Fibroblast of lung (primary cell): Measurements from ENCODE around the gene VSIR. TPM values are rescaled to one million over a fixed set of nuclear protein-coding genes. Genes with fewer than 3 reads are reported as not detected.

Experiments used
- DNase-seq, 2 donors: peaks; one replicate each; pipeline versions ENCODE4 v3.0.0 to v3.0.0-alpha.2; 2010; ENCODE audit warnings: low read depth in 2 of 2
- H2AFZ ChIP-seq: 2 replicates; pipeline ENCODE4 v1.5.1; 2012; ENCODE audit warnings: low read length, control low read depth, inconsistent platforms
- H3K27ac ChIP-seq: 2 replicates; pipeline ENCODE4 v1.5.1; 2011; ENCODE audit warnings: low read length, control low read depth; ENCODE audit not compliant: insufficient read depth
- H3K27me3 ChIP-seq: 2 replicates; pipeline ENCODE4 v1.5.1; 2011; ENCODE audit warnings: mild to moderate bottlenecking, low read length; ENCODE audit not compliant: control insufficient read depth, insufficient read depth
- H3K36me3 ChIP-seq: 2 replicates; pipeline ENCODE4 v1.5.1; 2011; ENCODE audit warnings: low read length; ENCODE audit not compliant: control insufficient read depth, insufficient read depth
- H3K4me1 ChIP-seq: 2 replicates; pipeline ENCODE4 v1.5.1; 2011; ENCODE audit warnings: low read length; ENCODE audit not compliant: control insufficient read depth, insufficient read depth; ENCODE audit errors: extremely low read depth
- H3K4me2 ChIP-seq: 2 replicates; pipeline ENCODE4 v1.5.1; 2011; ENCODE audit warnings: low read length, control low read depth; ENCODE audit not compliant: insufficient read depth; ENCODE audit errors: extremely low read depth
- H3K4me3 ChIP-seq, 4 experiments: fragments of 200-600 bp in 1 of 4; sonication (generic) in 1 of 4; replicated peaks in 1 of 4; 2 replicates each; pipeline ENCODE4 v1.5.1; 2011 to 2016; ENCODE audit warnings: low read length in 4 of 4, low read depth in 3 of 4, mild to moderate bottlenecking in 3 of 4, control low read depth in 2 of 4, inconsistent platforms in 1 of 4, mixed read lengths in 1 of 4; ENCODE audit not compliant: insufficient read depth in 1 of 4; ENCODE audit errors: control extremely low read depth in 1 of 4
- H3K79me2 ChIP-seq: 2 replicates; pipeline ENCODE4 v1.5.1; 2012; ENCODE audit warnings: mild to moderate bottlenecking, low read length, inconsistent platforms; ENCODE audit not compliant: control insufficient read depth, insufficient read depth
- H3K9ac ChIP-seq: 2 replicates; pipeline ENCODE4 v1.5.1; 2011; ENCODE audit warnings: mild to moderate bottlenecking, low read length, control low read depth; ENCODE audit not compliant: insufficient read depth
- H3K9me3 ChIP-seq: 2 replicates; pipeline ENCODE4 v1.5.1; 2012; ENCODE audit warnings: low read depth, low read length; ENCODE audit not compliant: control insufficient read depth, insufficient read depth
- H4K20me1 ChIP-seq: 2 replicates; pipeline ENCODE4 v1.5.1; 2011; ENCODE audit warnings: low read length; ENCODE audit not compliant: control insufficient read depth, insufficient read depth; ENCODE audit errors: extremely low read depth
- EZH2 ChIP-seq: IDR thresholded peaks from 2 replicates; pipeline ENCODE4 v1.5.1; 2012; ENCODE audit warnings: low read length, control low read depth, mild to moderate bottlenecking; ENCODE audit errors: missing control alignments
- polyA plus RNA-seq, 2 donors: library from polyadenylated mRNA; depleted of rRNA in 1 of 2; stranded (reverse) in 1 of 2; unstranded in 1 of 2; fragments of >200 nt; gene quantifications; 2 replicates each; pipeline ENCODE4 v1.2.1, GENCODE V29; 2011 to 2012; ENCODE audit warnings: missing spikeins in 1 of 2
- total RNA-seq: library from RNA; depleted of rRNA; stranded (reverse); fragments of >200 nt; gene quantifications from 2 replicates; pipeline ENCODE4 v1.2.1, GENCODE V29; 2014
- TF ChIP-seq, protein P1 (sequence below), 2 donors: IDR thresholded peaks in 1 of 2; conservative IDR thresholded peaks in 1 of 2; 1 replicate in 1 of 2; 2 replicates in 1 of 2; pipeline ENCODE4 v1.5.1; 2011 to 2012; ENCODE audit warnings: low read length in 2 of 2, control low read depth in 1 of 2, inconsistent platforms in 1 of 2, low read depth in 1 of 2, mild to moderate bottlenecking in 1 of 2

Gene VSIR
- total and polyA plus RNA-seq, 2 donors (not counting 1 experiment from before 2014, with no cell fraction given), result 39.9 to 44.1 TPM

DNA sequence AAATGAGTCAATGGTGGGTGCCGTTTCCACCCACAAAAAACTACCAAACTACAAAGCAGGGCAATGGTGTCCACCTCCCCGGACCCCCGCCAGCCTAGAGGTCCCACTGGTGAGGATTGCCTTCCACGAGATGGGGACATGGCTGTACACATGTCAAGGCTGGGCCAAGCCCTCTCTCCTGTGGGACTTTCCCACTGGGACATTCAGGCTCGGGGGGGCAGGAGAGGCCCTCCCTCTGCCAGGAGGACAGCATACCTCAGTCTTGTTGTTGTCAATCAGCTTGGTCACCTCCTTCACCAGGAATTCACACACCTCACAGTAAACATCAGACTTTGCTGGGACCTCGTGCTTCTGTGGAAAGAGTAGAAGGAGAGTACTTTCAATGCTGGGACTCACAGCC, 46.7 kb upstream of the VSIR start:
- Histone ChIP-seq H3K4me3 (no peak overlapping the region), H2AFZ (no peak overlapping the region), H4K20me1 (no peaks in the 10 kb centered on the region), H3K79me2 (no peaks in the 10 kb centered on the region), H3K9ac (no peak overlapping the region), H3K9me3 (no peaks in the 10 kb centered on the region), H3K36me3 (peaks cover 46% of the 10 kb centered on the region), H3K4me2 (no peak overlapping the region), H3K27me3 (no peaks in the 10 kb centered on the region), H3K27ac (no peak overlapping the region), H3K4me1 (no peaks in the 10 kb centered on the region)
- DNase-seq, result no peak
- no peak for TF ChIP-seq EZH2
- TF ChIP-seq, protein P1, sequence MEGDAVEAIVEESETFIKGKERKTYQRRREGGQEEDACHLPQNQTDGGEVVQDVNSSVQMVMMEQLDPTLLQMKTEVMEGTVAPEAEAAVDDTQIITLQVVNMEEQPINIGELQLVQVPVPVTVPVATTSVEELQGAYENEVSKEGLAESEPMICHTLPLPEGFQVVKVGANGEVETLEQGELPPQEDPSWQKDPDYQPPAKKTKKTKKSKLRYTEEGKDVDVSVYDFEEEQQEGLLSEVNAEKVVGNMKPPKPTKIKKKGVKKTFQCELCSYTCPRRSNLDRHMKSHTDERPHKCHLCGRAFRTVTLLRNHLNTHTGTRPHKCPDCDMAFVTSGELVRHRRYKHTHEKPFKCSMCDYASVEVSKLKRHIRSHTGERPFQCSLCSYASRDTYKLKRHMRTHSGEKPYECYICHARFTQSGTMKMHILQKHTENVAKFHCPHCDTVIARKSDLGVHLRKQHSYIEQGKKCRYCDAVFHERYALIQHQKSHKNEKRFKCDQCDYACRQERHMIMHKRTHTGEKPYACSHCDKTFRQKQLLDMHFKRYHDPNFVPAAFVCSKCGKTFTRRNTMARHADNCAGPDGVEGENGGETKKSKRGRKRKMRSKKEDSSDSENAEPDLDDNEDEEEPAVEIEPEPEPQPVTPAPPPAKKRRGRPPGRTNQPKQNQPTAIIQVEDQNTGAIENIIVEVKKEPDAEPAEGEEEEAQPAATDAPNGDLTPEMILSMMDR (conservative IDR thresholded peaks at IDR 0.05 in 1 of 2, IDR thresholded peaks at IDR 0.05 in 1 of 2; ENCODE audit: low read depth in 1 of 2, low read length in 2 of 2), result no peak

DNA sequence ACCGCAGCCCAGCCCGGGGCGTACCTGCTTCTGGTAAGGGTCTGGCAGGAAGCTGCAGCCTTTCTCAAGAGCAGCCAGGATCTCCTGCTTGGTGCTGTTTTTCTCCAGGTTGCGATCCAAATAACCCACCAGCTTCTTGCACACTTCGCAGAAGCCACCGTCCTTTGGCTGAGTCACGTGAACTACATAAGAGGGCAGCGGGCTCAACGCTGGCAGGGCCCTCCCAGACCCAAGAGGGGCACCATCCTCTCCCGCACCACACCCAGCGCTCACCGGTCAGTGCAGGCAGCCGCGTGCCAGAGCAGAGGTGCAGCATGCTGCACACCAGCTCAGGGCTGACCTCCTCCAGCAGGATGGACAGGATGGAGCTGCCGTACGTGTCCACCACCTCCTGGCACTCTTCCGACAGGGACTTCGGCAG, 46.1 kb upstream of the VSIR start:
- no peak for DNase-seq
- Histone ChIP-seq H3K4me3 (no peak overlapping the region), H2AFZ (no peak overlapping the region), H3K79me2 (no peaks in the 10 kb centered on the region), H3K9ac (no peak overlapping the region), H3K9me3 (no peaks in the 10 kb centered on the region), H4K20me1 (no peaks in the 10 kb centered on the region), H3K4me1 (no peaks in the 10 kb centered on the region), H3K36me3 (peaks cover 46% of the 10 kb centered on the region), H3K27ac (no peak overlapping the region), H3K4me2 (no peak overlapping the region), H3K27me3 (no peaks in the 10 kb centered on the region)
- TF ChIP-seq EZH2, result no peak
- TF ChIP-seq, protein P1 (conservative IDR thresholded peaks at IDR 0.05 in 1 of 2, IDR thresholded peaks at IDR 0.05 in 1 of 2; ENCODE audit: low read depth in 1 of 2, low read length in 2 of 2), result no peak

DNA sequence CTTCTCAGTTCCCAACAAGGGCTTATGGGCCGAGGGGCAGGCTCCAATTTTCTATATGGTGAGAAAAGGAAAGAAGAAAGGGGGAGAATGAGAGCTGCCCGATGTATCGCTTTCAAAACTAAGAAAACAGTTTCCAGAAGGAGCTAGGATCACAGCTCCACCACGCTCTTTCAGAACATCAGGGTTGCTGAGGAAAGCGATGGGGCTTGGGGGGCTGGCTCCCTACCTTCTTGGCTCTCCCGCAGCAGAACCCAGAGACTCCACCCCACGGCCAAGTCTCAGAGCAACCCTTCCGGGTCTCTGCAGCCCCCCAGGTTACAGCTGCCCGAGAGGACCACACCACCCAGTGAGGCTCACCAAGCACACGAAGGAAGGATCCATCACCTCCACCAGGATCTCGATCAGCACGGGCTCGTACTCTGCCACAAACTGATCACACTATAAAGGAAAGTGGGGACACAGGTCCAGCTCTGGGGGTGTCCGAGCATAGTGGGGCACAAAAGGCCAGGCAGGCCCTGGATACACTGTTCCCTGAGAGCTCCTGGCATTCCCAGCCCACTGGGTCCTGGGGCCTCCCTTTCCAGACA, 45.4 kb upstream of the VSIR start:
- Histone ChIP-seq H3K4me1 (no peaks in the 10 kb centered on the region), H4K20me1 (no peaks in the 10 kb centered on the region), H3K27ac (no peak overlapping the region), H2AFZ (no peak overlapping the region), H3K36me3 (peaks cover 39% of the 10 kb centered on the region), H3K4me3 (no peak overlapping the region), H3K9me3 (no peaks in the 10 kb centered on the region), H3K4me2 (no peak overlapping the region), H3K9ac (no peak overlapping the region), H3K27me3 (no peaks in the 10 kb centered on the region), H3K79me2 (no peaks in the 10 kb centered on the region)
- no peak for DNase-seq
- no peak for TF ChIP-seq EZH2
- TF ChIP-seq, protein P1 (conservative IDR thresholded peaks at IDR 0.05 in 1 of 2, IDR thresholded peaks at IDR 0.05 in 1 of 2; ENCODE audit: low read depth in 1 of 2, low read length in 2 of 2), result no peak
